SH-SY5Y (cell line): ENCODE data around the gene CCDC148.
A peak's percentile ranks its signal among the peaks of the same experiment; 100 is the strongest.

Source experiments
- GATA2 ChIP-seq: IDR thresholded peaks from 2 replicates; pipeline ENCODE4 v1.6.1; 2011; ENCODE audit warnings: mild to moderate bottlenecking, low read depth, low read length
- GATA3 ChIP-seq: IDR thresholded peaks from 2 replicates; pipeline ENCODE4 v1.6.1; 2011; ENCODE audit warnings: low read depth, mild to moderate bottlenecking, low read length, moderate library complexity

The CCDC148 gene

DNA sequence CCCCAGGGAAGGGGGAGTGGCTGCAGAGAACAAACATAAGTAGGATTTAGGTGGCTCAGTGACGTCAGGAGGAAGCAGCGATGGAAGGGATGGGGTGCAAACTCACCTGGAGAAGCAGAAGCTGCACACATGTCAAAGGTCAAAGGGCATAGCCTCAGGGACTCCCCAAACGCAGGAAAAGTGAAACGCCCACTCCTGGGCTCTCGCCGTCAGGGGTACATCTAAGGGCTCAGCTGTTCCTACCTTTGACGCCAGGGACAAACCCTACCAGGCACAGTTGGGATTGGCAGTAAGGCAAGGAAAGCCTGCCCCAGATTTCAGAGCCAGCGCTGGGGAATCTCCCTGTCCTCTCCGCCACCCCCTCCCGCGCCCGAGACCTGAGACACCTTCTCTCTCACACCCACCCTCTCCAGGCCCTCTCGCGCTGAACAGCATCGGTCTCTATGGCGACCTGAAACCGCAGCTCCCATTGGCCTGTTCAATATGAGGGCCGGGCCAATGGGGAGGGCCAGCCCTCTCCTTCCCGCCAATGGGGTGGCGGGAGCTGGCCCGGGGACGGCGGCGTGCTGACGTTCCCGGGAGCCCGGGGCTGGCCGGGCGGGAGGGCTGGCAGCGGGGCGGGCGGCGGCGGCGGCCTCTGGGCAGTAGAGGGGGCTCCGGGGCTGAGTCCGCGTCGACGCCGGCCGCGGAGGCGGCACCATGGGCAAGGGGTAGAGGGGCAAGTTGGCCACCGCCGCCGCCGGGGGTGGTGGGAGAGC is at the start of gene CCDC148, which contains the start of gene PKP4:
Gene CCDC148, minus strand, starts transcription at position 445 of the 758 bp plus-strand sequence. Its CDS starts 314 bp downstream, at position 131.
Gene PKP4, plus strand, starts transcription at position 644 of the 758 bp plus-strand sequence. CDS start 76,233 bp downstream, outside the sequence.
- TF ChIP-seq GATA2: no peak
- TF ChIP-seq GATA3: no peak

DNA sequence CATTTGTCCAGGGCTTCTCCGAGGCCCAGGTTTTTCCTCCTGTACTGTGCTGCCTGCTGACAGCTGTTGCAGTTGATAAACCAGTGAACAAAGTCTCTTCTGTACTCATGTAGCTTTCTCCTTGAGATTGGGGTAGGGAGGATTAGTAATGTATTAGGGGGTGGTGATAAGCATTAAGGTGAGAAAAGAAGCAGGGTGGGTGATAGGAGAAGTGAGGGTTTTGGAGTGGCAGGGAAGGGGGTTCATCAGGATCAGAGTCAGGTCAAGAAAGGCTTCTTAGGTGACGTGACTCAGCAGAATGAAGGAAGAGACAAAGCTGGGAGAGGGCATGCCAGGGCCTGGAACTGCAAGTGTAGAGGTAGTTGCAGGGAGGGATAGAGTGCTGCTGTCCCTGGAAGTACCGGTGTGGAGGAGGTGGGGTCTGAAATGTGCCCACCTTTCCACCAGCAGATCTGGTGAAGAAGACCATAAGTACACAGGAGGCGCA is 48.9 kb upstream of the CCDC148 start:
- TF ChIP-seq GATA2 (no peak), GATA3 (no peak)

DNA sequence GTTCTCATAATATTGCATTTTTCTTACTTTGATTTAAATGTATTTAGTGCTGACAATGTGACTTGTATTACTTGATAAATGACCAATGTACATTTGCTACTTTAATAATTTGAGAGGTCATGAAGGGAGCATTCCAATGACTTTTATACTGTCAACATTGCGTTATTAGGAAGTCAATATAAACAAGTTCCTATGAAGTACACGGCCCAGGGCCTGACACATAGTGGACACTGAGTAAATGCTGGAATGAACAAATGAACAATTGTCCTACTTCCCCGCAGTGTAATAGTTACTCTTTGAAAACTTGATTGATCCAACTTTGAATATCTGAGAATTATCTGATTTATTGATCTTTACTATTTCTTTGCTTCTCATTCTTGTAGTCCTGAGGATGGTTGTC is 47.5 kb upstream of the CCDC148 start:
- no peak for TF ChIP-seq GATA2
- no peak for TF ChIP-seq GATA3

DNA sequence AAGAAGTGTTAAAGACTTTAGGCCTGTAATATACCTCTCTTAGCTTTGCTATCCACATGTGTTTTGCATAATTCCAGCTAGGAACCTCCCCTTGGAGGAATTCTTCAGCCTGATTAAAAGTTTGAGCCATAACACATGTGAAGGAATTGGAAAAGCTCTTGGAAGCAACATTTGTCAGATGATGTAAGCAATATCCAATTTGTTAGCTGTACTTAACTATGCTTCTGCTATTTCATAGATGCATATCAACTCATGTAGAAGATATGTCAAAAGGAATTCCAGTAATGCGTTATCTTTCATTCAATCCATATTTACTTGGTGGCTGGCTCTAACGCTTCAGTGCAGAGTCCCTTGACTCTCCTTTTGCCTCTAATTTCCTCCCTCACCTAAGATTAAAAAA is 46.4 kb upstream of the CCDC148 start:
- no peak for TF ChIP-seq GATA2
- TF ChIP-seq GATA3: no peak

DNA sequence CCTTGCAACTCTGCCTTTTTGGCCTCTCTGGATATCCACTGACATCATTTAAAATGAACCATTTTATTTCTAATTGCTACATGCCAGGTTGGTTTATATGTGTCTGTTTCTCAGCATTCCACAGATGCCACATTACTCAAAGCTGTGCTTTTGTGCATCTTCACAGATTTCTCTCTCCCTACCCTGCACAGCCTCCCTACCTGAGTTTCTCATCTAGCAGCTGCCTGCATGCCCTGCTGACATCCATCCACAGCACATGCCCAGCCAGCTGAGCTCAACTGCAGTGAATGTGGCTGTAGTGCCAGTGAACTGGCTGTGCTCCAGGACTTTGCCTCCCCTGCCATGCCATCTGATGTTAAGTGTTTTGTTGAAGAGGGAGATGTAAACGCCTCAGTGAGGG is 44.7 kb upstream of the CCDC148 start:
- TF ChIP-seq GATA2 (no peak), GATA3 (no peak)

DNA sequence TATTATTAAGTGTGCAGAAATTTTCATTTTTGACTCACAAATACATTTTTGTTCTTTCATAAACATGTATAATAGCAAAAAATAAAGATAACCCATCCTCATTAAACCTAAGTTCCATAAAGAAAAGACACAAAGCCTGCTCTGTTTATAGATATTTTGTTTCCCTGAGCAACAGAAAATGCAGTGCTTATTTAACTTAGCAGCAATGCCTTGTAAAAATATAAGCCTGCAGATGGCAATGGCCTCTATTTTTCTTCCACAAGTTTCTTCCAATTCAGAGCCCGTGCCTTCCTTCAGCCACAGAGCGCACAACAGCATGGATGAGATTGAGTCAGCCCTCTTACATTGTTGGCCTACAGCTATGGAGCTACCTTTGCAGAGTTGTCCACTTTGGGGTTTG is 43.8 kb upstream of the CCDC148 start:
- no peak for TF ChIP-seq GATA3
- no peak for TF ChIP-seq GATA2

DNA sequence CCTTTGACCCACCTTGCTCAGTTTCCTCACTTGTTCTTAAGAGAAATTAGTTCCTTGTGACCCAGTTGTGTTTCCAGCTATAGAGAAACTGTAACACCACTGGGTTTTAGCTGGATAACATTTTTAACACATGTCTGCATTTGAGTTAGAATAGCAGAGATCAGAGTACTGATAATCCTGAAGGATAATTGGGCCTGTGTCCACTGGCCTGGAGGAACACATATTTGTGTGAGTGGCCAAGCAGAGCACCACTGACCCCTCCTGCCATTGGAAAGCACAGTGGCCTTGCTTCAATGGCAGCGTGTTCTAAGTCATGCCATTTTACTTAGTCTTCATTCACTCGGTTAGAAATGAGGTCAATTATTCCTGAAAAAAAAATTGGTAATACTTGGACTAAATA is 42.8 kb upstream of the CCDC148 start:
- TF ChIP-seq GATA2: peak; percentile 91
- TF ChIP-seq GATA3: peak; percentile 64

DNA sequence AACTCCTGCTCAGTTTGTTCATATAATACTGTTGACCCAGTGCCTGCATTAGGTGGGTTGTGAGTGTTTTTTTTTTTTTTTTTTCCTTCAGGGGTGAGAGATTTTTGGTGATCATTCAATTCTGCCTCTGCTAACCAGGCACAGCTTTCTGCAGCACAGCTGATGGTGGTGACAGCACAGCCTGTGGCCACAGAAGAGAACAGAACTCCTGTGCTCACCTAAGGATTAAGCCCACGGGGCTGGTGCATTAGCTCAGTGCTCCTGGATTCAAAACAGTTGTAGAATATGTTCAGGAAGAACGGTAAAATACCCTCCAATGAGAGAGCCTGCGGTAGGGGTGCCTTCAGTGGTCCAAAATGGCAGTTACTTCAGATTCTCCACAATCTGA is 42.2 kb upstream of the CCDC148 start:
- no peak for TF ChIP-seq GATA2
- TF ChIP-seq GATA3: no peak

DNA sequence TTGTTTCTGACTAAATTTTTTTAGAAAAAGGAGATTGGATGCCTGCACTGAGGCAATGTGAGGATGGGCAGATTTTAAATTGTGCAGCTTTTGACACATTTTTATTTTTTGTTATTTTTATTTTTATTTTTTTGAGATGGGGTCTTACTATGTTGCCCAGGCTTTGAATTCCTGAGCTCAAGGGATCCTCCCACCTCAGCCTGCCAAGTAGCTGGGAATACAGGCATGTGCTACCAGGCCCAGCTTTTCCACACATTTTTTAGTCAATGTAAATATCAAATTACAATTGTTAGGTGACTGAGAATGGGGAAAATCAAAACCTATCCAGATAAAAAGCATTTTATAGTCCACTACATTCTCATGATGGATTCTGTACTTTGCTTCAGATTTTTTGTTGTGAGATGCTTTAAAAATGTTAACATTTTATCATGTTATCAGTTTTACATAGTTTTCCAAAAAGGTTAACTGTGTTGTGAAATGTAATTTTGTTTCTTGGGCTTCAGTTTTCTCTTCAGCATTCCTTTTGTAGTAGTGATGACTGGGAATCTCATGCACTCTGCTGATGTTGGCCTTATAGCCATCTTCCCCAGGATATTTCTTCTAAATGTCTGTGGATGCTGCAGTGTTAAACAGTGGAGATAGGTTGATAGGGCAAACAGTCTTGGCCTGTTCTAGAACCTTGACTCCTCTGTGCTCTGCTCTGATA is 41.6 kb upstream of the CCDC148 start:
- TF ChIP-seq GATA2 (no peak), GATA3 (no peak)

DNA sequence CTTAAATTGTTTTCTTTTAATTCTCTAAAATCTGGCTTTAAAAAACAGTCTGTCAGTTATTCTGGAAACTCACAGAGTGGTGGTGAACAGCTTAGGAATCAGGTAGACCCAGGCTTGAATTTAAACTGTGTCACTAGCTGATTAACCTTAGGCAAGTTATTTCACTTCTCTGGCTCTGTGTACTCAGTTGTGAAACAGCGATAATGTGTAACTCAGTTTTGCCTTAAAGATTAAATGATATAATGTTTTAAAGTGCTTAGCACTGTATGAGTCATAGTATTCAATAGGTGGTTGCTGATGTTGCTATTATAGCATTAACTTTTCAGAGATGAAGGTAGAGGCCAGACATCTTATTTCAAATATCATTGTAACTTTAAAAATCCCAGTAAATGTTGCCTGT is 40.9 kb upstream of the CCDC148 start:
- TF ChIP-seq GATA2 (no peak), GATA3 (no peak)

DNA sequence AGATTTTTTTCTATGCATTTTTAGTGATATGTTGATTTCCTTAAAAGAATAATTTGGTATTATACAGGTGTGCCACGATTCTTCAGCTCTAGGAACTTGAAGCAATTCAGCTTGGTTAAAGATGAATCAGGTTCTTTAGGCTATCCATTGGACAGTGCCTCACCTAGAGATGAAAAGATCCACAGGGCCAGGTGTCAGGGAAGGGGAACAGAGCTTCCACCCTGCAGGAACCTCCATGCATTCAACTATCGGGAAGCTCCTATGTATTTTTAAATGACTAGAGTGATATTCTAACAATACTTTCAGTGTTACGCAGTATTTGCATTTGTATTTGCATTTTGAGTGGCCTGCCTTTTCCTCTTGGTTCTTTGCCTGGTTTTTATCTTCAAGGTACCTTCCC is 40.4 kb upstream of the CCDC148 start:
- TF ChIP-seq GATA2 (no peak), GATA3 (no peak)

DNA sequence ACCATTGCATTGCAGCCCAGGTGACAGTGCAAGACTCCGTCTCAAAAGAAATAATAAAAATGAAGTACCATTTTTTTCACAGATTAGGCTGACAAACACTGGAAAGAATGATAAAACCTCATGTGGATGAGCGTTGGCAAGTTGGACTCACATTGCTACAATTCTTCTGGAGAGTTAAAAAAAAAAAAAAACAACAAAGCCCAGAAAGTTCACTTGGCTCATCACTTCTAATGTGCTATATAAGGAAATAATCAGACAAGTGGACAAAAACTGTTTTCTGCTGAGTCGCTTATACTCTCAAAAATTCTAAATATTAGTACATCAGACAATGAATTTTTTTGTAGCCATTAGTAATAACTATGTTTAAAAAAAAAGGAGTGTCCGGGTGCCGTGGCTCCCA is 38.6 kb upstream of the CCDC148 start:
- TF ChIP-seq GATA2 (no peak), GATA3 (no peak)

DNA sequence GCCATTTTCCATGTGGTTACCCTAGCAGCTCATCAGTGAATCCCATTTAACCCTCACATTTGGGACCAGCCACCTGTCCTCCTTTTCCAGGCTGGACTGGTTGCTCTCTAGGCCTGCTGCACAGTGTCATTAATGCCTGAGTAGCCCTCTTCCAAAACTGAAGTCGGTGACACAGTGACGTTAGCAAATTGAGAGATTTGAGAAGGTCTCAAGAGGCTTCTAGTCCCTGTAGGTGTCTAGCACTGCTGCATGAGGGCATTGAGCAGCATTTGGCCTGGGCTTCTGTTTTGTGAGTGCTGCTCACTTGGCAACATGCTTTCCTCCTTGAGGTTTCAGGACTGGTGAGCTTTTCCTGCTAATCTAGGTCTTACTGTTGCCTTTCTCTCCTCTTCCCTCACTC is 36.9 kb upstream of the CCDC148 start:
- TF ChIP-seq GATA2 (no peak), GATA3 (no peak)

DNA sequence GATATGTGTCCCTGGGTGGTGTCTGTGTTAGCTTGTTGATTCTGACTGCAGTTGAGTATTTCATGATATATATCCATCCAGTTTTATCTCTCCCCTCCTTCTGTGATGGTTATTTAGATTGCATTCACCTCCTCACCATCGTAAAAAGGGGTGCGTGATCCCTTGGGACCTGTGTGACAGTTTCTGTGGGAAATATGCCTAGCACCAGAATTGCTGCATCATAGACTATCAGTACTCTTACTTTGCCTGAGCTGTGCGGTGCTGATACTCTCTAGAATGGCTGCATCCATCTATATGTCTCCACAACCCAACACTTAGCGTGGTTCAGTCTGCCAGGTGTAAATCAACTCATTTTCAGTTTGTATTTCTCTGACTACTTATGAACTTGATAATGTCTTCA is 34.5 kb upstream of the CCDC148 start:
- no peak for TF ChIP-seq GATA3
- TF ChIP-seq GATA2: no peak
